ENCODE data around the gene EAPP.
"Not testable (repeated sequence)": the region's sequence is repeated elsewhere in the genome, so short reads cannot be mapped to it uniquely, and the experiment has no call there.

Gene EAPP

GRCh38 chr14:34554540-34555250, 15.2 kb upstream of the EAPP start:
- TF ChIP-seq Cebpa-rat (IDR thresholded peaks at IDR 0.05) = no peak
- H4K20me1 ChIP-seq = no peaks in the 10 kb centered on the region
- H3K4me2 ChIP-seq = peak overlapping the region; percentile 65
- H3K4me1 ChIP-seq = peaks cover 17% of the 10 kb centered on the region
- H3K9ac ChIP-seq = peak overlapping the region; percentile 44
- peak overlapping the region; percentile 5; the same call in 1 of the 2 replicates for H3K27ac ChIP-seq
- no peaks in the 10 kb centered on the region for H3K36me3 ChIP-seq
- H3K9me3 ChIP-seq = no peaks in the 10 kb centered on the region
- no peak overlapping the region for H3K4me3 ChIP-seq
- H3K27me3 ChIP-seq = no peaks in the 10 kb centered on the region

GRCh38 chr14:34549276-34549966, 9.9 kb upstream of the EAPP start:
- not testable (repeated sequence) for H3K36me3 ChIP-seq, H4K20me1 ChIP-seq, H3K9ac ChIP-seq, H3K27me3 ChIP-seq, H3K9me3 ChIP-seq, H3K4me3 ChIP-seq, H3K27ac ChIP-seq
- Histone ChIP-seq H3K4me1 (peaks cover 30% of the 10 kb centered on the region), H3K4me2 (peak overlapping the region; percentile 70; the same call in 1 of the 2 replicates)

GRCh38 chr14:34548472-34548981, 9.0 kb upstream of the EAPP start:
- no peak overlapping the region for H3K4me3 ChIP-seq
- no peaks in the 10 kb centered on the region for H3K27me3 ChIP-seq
- no peak for TF ChIP-seq Cebpa-rat (IDR thresholded peaks at IDR 0.05)
- 0 out of 2 replicates have a peak overlapping the region, but pooled peaks have one; percentile 16 for H3K9ac ChIP-seq
- H3K27ac ChIP-seq = peak overlapping the region; percentile 42; the same call in 1 of the 2 replicates
- H3K4me1 ChIP-seq = peaks cover 26% of the 10 kb centered on the region
- no peaks in the 10 kb centered on the region for H3K9me3 ChIP-seq
- H3K4me2 ChIP-seq = peak overlapping the region; percentile 70
- no peaks in the 10 kb centered on the region for H3K36me3 ChIP-seq
- H4K20me1 ChIP-seq = no peaks in the 10 kb centered on the region

GRCh38 chr14:34547136-34547520, 7.6 kb upstream of the EAPP start:
- H4K20me1 ChIP-seq, H3K9ac ChIP-seq, H3K9me3 ChIP-seq, H3K27ac ChIP-seq, H3K27me3 ChIP-seq, H3K36me3 ChIP-seq, H3K4me3 ChIP-seq, H3K4me2 ChIP-seq: not testable (repeated sequence)
- peaks cover 26% of the 10 kb centered on the region for H3K4me1 ChIP-seq

GRCh38 chr14:34546272-34547135, 7.0 kb upstream of the EAPP start:
- H4K20me1 ChIP-seq, H3K36me3 ChIP-seq, H3K9me3 ChIP-seq, H3K27ac ChIP-seq, H3K27me3 ChIP-seq, H3K9ac ChIP-seq, H3K4me3 ChIP-seq, H3K4me2 ChIP-seq: not testable (repeated sequence)
- H3K4me1 ChIP-seq = peaks cover 21% of the 10 kb centered on the region

GRCh38 chr14:34540181-34541059, 919 bp upstream of the EAPP start:
- Histone ChIP-seq H3K9ac (peak overlapping the region; percentile 91), H3K4me3 (peak overlapping the region; percentile 84), H4K20me1 (peaks cover 31% of the 10 kb centered on the region), H3K4me1 (peaks cover 21% of the 10 kb centered on the region), H3K27ac (peak overlapping the region; percentile 85), H3K4me2 (peak overlapping the region; percentile 57), H3K36me3 (peaks cover 24% of the 10 kb centered on the region)
- H3K27me3 ChIP-seq, H3K9me3 ChIP-seq: not testable (repeated sequence)

GRCh38 chr14:34538871-34539406, 562 bp downstream of the EAPP start:
- Histone ChIP-seq H3K4me3 (peak overlapping the region; percentile 84), H3K9ac (peak overlapping the region; percentile 91), H3K9me3 (no peaks in the 10 kb centered on the region), H3K4me2 (peak overlapping the region; percentile 95), H3K36me3 (peaks cover 39% of the 10 kb centered on the region), H3K27ac (peak overlapping the region; percentile 85), H3K4me1 (peaks cover 21% of the 10 kb centered on the region), H3K27me3 (no peaks in the 10 kb centered on the region), H4K20me1 (peaks cover 35% of the 10 kb centered on the region)
- no peak for TF ChIP-seq Cebpa-rat (IDR thresholded peaks at IDR 0.05)

GRCh38 chr14:34538096-34538495, 1.4 kb downstream of the EAPP start:
- H4K20me1 ChIP-seq = peaks cover 42% of the 10 kb centered on the region
- H3K9me3 ChIP-seq, H3K27me3 ChIP-seq, H3K27ac ChIP-seq: not testable (repeated sequence)
- peaks cover 21% of the 10 kb centered on the region for H3K4me1 ChIP-seq
- peak overlapping the region; percentile 84 for H3K4me3 ChIP-seq
- peak overlapping the region; percentile 95 for H3K4me2 ChIP-seq
- peaks cover 47% of the 10 kb centered on the region for H3K36me3 ChIP-seq
- H3K9ac ChIP-seq = peak overlapping the region; percentile 91

- Histone ChIP-seq H4K20me1 (peaks cover 42% of the 10 kb centered on the region), H3K4me3 (no peak overlapping the region), H3K36me3 (peaks cover 52% of the 10 kb centered on the region), H3K9me3 (no peaks in the 10 kb centered on the region), H3K27ac (no peak overlapping the region), H3K27me3 (no peaks in the 10 kb centered on the region), H3K4me2 (peak overlapping the region; percentile 95), H3K9ac (peak overlapping the region; percentile 91), H3K4me1 (peaks cover 21% of the 10 kb centered on the region)
- no peak for TF ChIP-seq Cebpa-rat (IDR thresholded peaks at IDR 0.05)
These were observed 1.9 kb downstream of the EAPP start for GRCh38 chr14:34537677-34538009.

All from BLaER1 (cell line).